Left lung (tissue), 10 donors: ENCODE data around the gene CEBPA. TPM values are rescaled to one million over a fixed set of nuclear protein-coding genes. Genes with fewer than 3 reads are reported as not detected.

Experiments used
- ATAC-seq: fragments of 200-7000 bp; cut with Tn5 transposase; one replicate; pipeline ENCODE4 v1.9.1; 2020; ENCODE audit warnings: moderate library complexity
- DNase-seq, 4 donors: peaks; one replicate each; pipeline ENCODE4 v3.0.0-alpha.2; 2013 to 2020
- H3K27ac ChIP-seq, 2 donors: fragments of 200-600 bp; sonication (generic) in 1 of 2; one replicate each; pipeline versions ENCODE4 v1.5.0 to v1.8.0; 2020 to 2021
- H3K27me3 ChIP-seq, 2 donors: fragments of 200-600 bp; sonication (generic) in 1 of 2; one replicate each; pipeline versions ENCODE4 v1.5.0 to v1.8.0; 2020 to 2021
- H3K36me3 ChIP-seq, 2 donors: fragments of 200-600 bp; sonication (generic) in 1 of 2; one replicate each; pipeline versions ENCODE4 v1.5.0 to v1.8.0; 2020 to 2021
- H3K4me1 ChIP-seq, 2 donors: fragments of 200-600 bp; one replicate each; pipeline ENCODE4 v1.8.0; 2021
- H3K4me3 ChIP-seq, 2 donors: fragments of 200-600 bp; sonication (generic) in 1 of 2; one replicate each; pipeline versions ENCODE4 v1.5.0 to v1.8.0; 2020 to 2021; ENCODE audit warnings: mild to moderate bottlenecking in 1 of 2
- H3K9me3 ChIP-seq, 2 donors: fragments of 200-600 bp; sonication (generic) in 1 of 2; one replicate each; pipeline versions ENCODE4 v1.5.0 to v1.8.0; 2020 to 2021
- CTCF ChIP-seq, 2 donors: fragments of 200-600 bp; sonication (generic) in 1 of 2; IDR thresholded peaks; one replicate each; pipeline versions ENCODE4 v1.5.0 to v1.8.0; 2021; ENCODE audit warnings: antibody characterized with exemption in 2 of 2
- intact Hi-C, 2 donors: fragments of 100-400 bp; cut with DNase I; formaldehyde crosslinking; loops; one replicate each; pipeline versions ENCODE4 v1.11.2 to v1.14.2; 2022
- polyA plus RNA-seq, 6 donors: library from polyadenylated mRNA; unstranded; fragments of 120-200 nt; gene quantifications; one replicate each; pipeline ENCODE4 v1.2.1, GENCODE V29; 2013; ENCODE audit not compliant: insufficient read length in 6 of 6
- total RNA-seq, 2 donors: library from RNA; stranded (reverse); fragmentation: NEBNext Ultra II Directional; extraction: Animal tissue kit (Norgen Biotek cat#: 25700); gene quantifications; one replicate each; pipeline ENCODE4 v1.2.1, GENCODE V29; 2021
- donor health status: DM: no; HTN: yes; CAD: no.
- donor health status: DM: no; HTN: no; CAD: no.

Gene CEBPA
- total and polyA plus RNA-seq, 8 donors = 11.2 to 93.8 (median 16.5) TPM

- TF ChIP-seq CTCF (IDR thresholded peaks at IDR 0.05) = no peak
- Histone ChIP-seq H3K4me1 (peaks cover 0 to 49% of the 10 kb centered on the region in 2 donors), H3K27me3 (peaks cover 0 to 7% of the 10 kb centered on the region in 2 donors), H3K36me3 (no peaks in the 10 kb centered on the region), H3K9me3 (no peaks in the 10 kb centered on the region), H3K27ac (no peak overlapping the region), H3K4me3 (no peak overlapping the region)
- ATAC-seq (no peak), DNase-seq (peak in 1 of 4 donors; percentile 59)
- intact Hi-C loops = no loop called here
Measured at GRCh38 chr19:33263325-33264023, 38.9 kb downstream of the CEBPA start.

- peak; percentile 61 for ATAC-seq
- Histone ChIP-seq H3K36me3 (no peaks in the 10 kb centered on the region), H3K4me3 (no peak overlapping the region), H3K27ac (peak overlapping the region; percentile 56 to 70), H3K27me3 (no peaks in the 10 kb centered on the region), H3K4me1 (peaks cover 0 to 32% of the 10 kb centered on the region in 2 donors), H3K9me3 (peaks cover 0 to 3% of the 10 kb centered on the region in 2 donors)
- no peak for DNase-seq
- intact Hi-C loops = no loop called here
- no peak for TF ChIP-seq CTCF (IDR thresholded peaks at IDR 0.05)
Measured at GRCh38 chr19:33261511-33262189, 40.7 kb downstream of the CEBPA start.

DNA sequence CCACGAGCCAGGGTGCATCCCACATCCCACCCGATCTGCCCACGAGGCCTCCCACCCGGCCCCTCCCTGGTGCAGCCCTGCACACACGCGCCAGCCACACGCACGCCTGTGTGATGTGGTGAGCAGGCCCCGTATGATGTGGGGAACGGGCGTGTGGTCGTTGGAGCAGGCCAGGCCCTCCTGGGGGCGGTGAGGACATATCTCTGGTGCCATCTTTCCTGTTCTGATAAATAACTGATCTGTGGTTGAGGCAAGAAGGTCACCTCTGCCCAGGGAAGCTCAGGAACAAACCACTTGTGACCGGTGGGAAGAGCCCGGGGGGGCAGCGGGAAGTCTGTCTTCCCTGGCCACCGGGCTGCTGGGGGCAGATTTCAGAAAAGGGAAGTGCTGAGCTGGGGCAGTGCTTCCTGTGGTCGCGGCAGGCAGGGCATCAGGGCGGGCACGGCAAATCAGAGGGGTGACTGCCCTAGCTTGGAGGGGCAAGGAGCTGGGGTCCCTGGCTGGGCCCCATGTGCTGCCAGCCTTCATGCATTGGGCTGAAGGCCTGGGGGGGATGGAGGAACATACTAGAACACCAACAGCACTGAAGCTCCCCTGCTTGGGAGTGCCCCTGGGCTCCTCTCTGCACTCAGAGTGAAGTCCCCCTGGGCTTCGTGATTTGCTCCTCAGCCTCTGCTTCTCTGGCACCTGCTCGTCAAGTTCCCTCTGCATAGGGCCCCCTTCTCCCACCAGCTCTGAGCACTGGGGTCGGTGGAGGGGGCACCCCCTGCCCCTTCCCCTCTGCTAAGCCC lies 41.5 kb downstream of the CEBPA start:
- no peak for TF ChIP-seq CTCF (IDR thresholded peaks at IDR 0.05)
- H3K36me3 ChIP-seq = no peaks in the 10 kb centered on the region
- intact Hi-C loops = no loop called here
- no peak overlapping the region for H3K4me3 ChIP-seq
- ATAC-seq (peak; percentile 68), DNase-seq (peak in 2 of 4 donors; percentile 76 to 91)
- H3K27me3 ChIP-seq = no peaks in the 10 kb centered on the region
- peaks cover 0 to 32% of the 10 kb centered on the region in 2 donors for H3K4me1 ChIP-seq
- peak overlapping the region; percentile 56 to 70 for H3K27ac ChIP-seq
- peaks cover 0 to 3% of the 10 kb centered on the region in 2 donors for H3K9me3 ChIP-seq

GRCh38 chr19:33259539-33259938 lies 42.8 kb downstream of the CEBPA start:
- Histone ChIP-seq H3K4me1 (peaks cover 0 to 32% of the 10 kb centered on the region in 2 donors), H3K36me3 (no peaks in the 10 kb centered on the region), H3K27me3 (peaks cover 0 to 4% of the 10 kb centered on the region in 2 donors), H3K4me3 (no peak overlapping the region), H3K9me3 (peaks cover 0 to 3% of the 10 kb centered on the region in 2 donors), H3K27ac (peak overlapping the region in 1 of 2 donors; percentile 70)
- peak in 1 of 4 donors; percentile 77 for DNase-seq
- peak; percentile 66 for ATAC-seq
- intact Hi-C loops = no loop called here
- no peak for TF ChIP-seq CTCF (IDR thresholded peaks at IDR 0.05)
